ENCODE results near the gene NCS1.

- no peak for TF ChIP-seq CTCF (conservative IDR thresholded peaks at IDR 0.05; ENCODE audit: low read depth, low read length)
- TF ChIP-seq EZH2 (IDR thresholded peaks at IDR 0.05; ENCODE audit: borderline replicate concordance, low read depth, low read length, poor library complexity, severe bottlenecking), result no peak
Measured at GRCh38 chr9:130276955-130277354, 104.8 kb downstream of the NCS1 start.
